GM19240 (cell line): Measurements from ENCODE around the gene ASCL4.

Experiments
- DNase-seq: peaks from one replicate; pipeline ENCODE4 v3.0.0; 2011; ENCODE audit warnings: low spot score; ENCODE audit not compliant: insufficient read length

ASCL4 gene

DNA sequence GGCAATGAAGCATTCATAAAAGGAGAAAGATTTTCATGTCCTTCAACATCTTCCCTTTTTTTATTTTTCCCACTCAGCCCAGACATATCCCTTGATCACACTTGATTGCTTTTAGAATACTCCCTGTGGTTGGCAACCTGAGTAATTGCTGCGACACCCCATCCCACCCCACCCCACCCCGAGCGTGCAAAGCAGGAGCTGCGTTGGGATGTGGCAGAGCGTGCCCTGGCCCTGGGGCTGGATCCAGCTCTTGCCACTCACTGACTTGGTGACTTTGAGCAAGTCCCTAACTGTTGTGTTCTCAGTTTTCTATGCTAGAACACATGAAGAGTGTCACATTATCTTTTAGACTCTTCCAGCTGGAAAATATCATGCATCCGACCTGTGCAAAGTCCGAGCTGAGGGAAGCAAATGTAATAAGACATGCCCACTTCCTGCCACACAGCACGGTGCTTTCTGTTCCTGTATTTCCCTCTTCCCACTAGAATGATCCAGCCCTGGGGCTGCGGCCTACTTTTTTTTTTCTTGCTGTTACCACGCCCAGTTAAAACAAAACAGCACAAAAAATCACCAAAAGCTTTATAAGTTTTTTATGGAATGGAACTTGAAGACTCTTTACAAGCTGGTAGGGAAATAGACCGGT lies 4.0 kb downstream of the ASCL4 start:
- no peak for DNase-seq

DNA sequence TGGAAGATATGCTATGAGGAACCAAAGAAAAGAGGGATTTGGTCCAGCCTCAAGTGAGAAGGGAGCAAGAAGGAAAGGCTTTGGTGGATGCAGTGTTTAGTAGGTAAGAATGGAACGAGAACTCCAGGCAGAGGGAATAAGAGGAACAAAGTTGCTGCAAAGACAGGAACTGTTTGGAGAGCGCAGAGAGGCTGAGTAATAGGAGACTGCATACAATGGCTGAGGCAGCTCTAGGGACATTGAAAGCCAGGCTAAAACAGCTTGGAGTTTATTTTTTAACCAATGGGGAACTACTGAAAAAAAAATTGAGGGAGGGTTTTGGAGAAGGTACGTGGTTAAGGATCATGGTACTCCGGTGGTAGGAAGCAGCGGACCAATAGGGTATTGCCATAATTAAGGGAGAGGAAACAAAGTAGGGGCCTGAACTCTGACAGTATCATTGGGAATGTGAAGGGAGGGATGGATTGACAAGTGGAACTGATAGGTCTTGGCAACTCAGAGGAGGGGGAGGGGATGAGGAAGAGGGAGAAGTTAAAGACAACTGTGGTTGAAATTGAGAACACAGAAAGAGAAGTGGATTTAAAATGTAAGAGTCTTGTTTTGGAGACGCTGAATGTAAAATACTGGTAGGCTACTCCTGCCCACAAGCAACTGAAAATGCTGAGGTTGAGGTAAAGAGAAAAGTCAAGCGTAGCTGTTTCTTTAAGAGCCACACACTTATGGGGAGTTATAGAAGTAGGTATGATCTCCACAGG lies 4.8 kb downstream of the ASCL4 start:
- DNase-seq = peak; percentile 31

DNA sequence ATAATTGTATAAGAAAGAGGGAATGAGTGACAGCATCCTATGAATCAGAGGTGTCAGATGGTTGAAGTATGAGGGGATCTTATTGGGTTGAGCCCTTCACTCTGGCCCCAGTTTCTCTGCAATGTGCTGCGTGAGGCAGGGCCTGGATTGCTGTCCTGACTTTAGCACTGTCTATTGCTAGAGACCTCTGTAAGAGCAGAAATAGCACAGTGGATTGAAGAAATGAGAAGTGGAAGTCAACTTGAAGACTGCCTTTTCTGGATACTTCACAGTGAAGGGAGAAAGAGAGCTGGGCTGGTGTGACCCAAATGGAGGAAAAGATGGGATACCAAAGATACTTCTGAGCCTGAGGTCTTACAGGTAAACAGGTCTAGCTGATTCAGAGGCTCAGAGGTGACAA lies 5.8 kb downstream of the ASCL4 start:
- no peak for DNase-seq

DNA sequence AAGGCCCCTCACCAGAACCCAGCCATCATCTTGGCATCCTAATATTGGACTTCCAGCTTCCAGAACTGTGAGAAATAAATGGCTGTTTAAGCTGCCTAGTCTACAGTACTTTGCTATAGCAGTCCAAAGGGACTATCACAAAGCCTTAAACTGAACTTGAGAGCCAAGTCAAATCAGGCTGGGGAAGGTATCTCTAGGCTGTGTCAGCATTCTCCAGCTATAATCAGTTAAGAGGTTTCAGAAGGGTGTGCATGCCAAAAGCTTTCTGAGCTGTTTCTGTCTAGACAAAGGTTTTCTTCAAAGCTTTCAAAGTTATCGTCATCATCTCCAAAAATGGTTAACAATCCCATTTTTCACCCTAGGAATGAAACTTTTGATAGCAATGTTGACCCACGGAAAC lies 7.6 kb downstream of the ASCL4 start:
- DNase-seq = no peak

DNA sequence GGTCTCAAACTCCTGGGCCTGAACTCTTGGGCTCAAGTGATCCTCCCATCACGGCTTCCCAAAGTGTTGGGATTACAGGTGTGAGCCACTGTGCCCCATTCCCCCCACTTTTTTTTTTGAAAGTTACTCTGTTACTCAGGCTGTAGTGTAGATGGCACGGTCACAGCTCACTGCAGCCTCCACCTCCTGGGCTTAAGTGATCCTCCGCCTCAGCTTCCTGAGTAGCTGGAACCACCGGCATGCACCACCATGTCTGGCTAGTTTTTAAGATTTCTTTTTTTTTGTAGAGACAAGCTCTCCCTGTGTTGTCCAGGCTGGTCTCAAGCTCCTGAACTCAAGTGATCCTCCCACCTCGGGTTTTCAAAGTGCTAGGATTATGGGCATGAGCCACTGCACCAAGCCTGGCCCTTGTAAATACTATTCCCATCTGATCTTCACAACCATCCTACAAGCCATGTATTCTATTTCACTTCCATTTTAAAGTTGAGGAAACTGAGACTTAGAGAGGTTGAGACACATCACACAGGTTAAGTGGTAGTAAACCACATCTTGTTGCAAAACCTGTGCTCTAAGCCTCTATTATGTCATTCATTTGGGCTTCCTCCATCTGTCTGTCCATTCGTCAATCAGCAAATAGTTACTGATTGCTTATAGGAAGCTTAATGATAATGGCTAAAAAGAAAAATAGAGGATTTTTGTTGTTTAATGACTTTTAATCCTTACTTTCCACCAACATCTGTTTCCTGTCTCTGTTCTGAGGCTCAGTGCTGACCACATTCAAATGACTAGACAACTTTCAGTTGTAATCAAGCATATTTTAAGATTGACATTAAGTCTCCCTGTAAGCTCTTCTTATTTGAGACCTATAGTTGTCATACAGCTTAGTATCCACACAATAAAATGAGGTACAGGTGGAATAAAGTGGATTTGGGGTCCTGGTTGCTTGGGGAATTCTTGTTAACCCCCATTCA lies 9.2 kb downstream of the ASCL4 start:
- DNase-seq = no peak

DNA sequence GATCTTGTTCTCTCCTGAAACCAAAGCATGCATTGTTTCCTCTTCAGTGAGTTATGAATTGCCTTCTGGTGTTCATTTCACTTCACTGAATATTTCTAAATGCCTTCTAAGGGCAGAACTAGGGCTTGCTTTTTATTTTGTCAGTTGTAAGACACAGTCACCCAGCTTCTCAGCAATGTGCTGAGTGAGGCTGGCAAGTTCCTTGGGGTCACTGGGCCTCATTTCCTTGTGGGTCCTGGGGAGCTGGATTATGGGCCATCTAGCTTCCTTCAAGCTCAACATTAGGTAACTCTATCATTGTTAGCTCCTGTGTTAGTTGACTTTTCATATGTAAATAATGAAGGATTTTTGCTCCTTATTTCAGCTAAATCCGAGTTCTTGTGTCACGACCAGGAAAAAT lies 13.8 kb downstream of the ASCL4 start:
- DNase-seq = no peak

DNA sequence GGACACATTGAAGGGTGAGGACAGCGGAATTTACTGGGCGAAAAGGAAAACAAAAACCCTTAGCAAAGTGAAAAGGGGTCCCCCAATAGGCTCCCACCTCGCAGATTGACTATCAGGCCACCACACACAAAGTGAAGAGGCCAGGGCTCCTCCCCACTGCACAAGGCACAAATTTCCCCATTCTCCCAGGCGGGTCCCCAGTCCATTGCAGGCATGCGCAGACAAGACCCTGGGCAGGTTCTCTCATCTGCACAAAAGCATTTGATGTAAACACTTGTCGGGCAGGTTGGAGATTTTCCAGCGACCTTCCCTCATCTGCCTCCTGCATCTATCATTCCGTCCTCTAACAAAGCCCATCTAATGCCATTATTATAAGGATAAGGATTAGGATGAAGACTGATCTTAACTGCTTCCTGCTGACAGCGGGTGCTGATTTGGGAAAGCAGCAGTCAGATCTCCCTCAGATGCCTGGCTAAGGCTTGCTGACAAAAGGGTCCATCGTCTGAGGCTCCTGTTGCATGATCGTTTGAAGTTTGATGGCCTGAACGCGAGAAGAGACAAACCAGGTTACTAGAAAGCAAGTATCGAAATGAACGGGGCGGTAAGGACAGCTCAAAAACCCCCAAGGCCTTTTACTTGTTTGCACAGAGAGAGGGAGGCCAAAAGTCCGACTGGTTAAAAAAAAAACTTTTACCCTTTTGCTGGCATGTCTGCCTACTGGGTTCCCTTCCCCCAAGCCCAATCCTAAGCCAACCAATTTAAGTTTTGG lies 14.4 kb downstream of the ASCL4 start:
- no peak for DNase-seq

DNA sequence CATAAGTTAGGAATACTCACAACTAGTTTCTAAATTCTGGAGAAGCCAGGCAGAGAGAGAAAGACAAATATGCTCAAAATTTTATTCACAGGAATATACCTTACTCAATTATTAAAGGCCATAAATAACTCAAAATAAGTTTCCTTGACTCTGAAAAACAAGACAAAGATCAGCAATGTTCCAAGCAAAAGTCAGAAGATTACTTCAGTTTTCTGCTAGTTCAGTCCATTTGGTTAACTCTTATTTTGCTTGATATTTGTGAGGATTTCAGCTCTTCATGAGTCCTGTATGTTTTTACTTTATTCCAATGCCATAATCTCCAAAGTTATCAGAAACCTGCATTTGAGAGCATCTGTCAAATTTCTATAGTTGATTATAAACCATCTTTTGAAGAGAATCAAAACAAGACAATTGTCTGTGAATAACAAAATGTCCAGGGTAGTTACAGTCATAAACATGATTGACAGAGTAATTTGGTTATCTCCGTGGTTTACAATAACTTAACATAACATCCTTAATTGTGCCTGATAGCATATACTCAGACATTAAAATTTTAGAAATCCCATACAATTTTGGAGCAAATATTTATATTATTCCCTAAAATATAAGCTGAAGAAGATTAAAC lies 17.1 kb downstream of the ASCL4 start:
- DNase-seq = no peak

DNA sequence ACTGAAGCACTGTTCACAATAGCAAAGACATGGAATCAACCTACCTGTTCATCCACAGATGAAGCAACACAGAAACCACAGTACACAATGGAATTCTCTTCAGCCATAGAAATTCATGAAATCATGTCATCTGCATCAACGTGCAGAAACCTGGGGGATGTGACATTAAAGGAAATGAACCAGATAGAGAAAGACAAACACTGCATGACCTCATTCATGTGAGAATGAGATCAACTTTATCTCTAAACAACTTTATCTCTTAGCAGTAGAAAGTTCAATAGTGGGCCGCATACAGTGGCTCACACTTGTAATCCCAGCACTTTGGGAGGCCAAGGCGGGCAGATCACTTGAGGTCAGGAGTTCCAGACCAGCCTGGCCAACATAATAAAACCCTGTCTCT lies 19.9 kb downstream of the ASCL4 start:
- no peak for DNase-seq

DNA sequence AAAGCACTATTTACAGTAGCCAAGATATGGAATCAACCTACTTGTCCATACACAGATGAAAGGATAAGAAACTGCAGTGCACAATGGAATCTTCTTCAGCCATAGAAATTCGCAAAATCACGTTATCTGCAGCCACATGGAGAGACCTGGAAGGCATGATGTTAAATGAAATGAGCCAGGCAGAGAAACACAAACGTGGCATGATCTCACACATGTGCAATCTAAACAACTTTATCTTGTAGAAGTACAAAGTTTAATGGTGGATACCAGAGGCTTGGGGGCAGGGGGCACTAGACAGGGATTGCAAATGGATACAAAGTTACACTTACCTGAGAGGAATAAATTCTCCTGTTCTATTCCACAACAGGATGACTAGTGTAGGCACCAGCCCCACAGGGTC lies 24.1 kb downstream of the ASCL4 start:
- DNase-seq = no peak

DNA sequence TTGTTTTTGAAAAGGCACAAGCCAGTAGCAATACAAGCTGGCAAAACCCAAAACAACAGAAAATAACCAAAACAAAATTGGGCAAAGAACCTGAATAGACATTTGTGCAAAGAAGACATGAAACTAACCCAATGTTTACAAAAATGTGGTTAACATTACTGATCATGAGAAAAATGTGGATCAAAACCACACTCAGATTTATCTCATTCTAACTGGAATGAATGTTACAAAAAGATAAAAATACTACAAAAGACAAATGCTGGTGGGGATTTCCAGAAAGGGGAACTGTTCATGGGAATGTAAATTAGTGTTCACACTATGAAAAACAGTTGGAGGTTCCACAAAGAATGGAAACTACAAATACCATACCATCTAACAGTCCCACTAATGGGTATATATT lies 26.6 kb downstream of the ASCL4 start:
- DNase-seq = no peak

DNA sequence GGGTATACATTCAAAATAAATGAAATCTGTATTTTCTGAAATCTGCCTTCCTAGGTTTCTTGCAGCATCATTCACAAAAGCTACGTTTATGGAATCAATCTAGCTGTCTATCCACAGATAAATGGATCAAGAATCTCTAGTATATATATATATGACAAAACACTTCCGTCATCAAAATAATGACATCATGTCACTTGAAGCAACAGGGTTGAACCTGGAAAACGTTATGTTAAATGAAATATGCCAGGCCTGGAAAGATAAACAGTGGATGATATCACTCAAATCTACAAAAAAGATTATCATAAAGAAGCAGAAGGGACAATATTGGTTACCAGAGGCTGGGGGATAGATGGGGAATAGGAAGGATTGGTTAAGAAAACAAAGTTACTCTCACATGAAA lies 28.6 kb downstream of the ASCL4 start:
- no peak for DNase-seq

DNA sequence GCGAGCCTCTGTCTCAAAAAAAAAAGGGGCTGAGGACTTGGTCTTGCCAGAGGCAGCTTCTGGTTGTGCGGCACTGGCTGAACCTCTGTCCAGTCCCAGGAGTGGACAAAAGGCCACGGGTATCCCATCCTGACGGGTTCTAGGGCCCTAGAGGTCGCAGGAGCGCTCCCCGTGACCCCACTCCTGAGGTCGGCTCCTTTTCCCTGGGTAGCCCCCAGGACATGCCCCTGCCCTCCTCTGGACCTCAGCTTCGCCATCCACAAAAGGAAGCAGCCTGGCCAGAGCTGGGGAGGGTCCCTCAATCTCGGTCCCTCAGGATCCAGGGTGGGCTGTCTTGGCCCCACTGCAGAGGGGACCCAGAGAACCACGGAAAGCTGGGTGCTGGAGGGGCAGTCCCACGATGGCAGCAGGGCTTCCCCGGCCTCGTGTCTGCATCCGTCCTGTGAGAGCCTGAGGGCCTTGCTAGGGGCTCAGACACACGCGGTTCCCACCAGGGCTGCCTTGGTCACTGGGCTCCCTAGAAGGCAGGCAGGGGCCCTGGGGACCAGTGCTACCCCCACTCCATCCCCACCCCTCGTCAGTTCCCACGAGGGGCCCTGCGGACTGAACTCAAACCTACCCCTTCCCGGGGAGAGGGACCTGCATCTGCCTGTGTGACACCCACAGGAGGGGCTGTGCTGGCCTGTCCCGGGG lies 31.1 kb downstream of the ASCL4 start:
- DNase-seq = no peak

DNA sequence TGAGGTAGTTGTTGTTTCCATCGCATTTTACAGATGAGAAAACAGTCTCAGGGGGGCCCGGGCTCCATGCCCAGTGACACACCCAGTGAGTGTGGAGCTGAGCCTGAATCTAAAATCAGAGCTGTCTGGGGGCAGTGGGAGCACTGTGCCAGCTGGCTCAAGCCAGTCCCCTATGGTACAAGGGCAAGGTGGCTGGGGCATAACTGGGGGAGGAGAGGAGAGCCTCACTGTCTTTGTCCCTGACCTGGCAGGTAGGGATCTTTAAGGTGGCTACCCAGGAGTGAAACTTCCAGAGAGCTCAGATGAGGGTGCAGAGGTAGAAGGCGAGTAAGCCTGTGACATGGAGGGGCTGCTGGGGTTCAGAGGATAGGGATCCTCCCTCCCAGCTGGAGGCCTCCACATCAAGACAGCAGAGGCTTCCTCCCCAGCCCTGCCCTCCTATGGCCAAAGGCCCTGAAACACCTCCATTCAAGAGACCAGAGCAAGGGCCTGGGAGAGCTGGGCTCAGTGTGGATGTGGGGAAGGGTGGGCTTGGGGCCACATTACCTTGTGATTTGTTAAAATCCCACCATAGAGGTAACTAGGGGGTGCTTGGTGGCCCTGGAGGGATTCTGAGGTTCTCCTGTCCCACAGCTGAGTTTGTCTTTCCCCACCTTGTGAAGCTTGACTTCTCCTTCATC lies 33.1 kb downstream of the ASCL4 start:
- no peak for DNase-seq

DNA sequence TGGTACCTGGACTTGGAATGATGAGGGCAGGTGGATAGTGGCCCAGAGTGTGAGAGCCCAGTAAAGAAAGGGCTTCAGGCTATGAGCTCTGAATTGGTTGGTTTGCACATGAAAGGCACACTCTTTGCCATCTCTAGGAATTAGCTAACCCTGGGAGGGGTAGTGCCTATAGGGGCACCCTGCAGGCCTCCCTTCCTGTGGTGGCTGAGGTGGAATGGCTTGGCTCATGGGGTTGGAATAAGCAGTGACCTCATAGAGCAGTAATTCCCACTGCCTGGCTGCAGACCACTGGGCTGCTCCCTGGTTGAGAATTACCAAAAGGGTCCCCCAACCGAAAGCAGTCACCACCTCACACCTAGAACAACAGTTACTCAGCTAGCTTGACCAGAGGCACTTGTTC lies 42.7 kb downstream of the ASCL4 start:
- no peak for DNase-seq

DNA sequence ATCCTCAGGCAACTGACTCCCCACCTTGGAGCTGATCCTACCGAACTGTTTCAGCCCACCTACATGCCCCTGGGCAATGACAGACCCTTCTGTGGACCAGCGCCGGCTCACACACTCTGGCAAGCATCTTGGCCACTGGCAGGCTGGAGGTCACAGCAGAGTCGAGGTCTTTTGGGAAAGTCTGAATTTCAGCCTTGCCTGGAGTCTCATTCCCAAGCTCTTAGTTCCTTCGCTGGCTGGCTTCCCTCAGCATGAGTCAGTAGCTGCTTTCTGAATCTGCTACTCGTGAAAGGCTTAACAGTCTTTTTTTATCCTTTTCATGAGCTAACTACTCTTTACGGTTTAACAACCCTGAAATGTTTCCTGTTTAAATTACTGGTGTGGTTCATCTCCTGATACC lies 44.5 kb downstream of the ASCL4 start:
- DNase-seq = no peak

DNA sequence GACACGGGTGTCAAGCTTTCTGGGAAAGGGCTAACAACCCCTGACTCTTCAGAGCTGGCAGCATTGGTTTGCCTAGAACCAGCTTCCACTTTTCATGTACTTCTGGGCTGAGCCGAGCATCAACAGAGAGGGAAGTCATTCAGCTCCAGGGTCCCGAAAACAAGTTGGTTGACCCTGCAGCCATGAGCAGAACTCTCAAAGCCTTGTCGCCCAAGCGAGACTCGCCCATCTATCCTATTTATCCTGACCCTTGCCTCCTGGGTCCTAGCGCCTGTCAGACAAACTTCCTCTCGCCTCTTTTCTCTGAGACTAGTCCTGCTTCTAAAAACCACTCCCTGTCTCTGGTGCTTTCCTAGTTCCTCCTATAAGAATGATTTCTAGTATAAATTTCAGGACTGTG lies 47.9 kb downstream of the ASCL4 start:
- no peak for DNase-seq
